Stimulated activated CD4-positive, alpha-beta T cell treated with anti-CD3 and anti-CD28 coated beads, Interleukin-2, amount 100 ng/mL, for 4 hours (primary cell): Measurements from ENCODE around the gene DGKH.
"Not testable (repeated sequence)": the region's sequence is repeated elsewhere in the genome, so short reads cannot be mapped to it uniquely, and the experiment has no call there.

ENCODE experiments used
- DNase-seq: peaks from one replicate; pipeline ENCODE4 v3.0.0-alpha.2; 2020; ENCODE audit warnings: low read depth

The DGKH gene

GRCh38 chr13:42070599-42070998, 22.2 kb downstream of the DGKH start:
- not testable (repeated sequence) for DNase-seq

- not testable (repeated sequence) for DNase-seq
These were observed 22.7 kb downstream of the DGKH start for GRCh38 chr13:42071179-42071578.

- DNase-seq, result no peak
These were observed 23.4 kb downstream of the DGKH start for GRCh38 chr13:42071672-42072419.

GRCh38 chr13:42073683-42074082, 25.2 kb downstream of the DGKH start:
- DNase-seq, result no peak

- no peak for DNase-seq
These were observed 27.1 kb downstream of the DGKH start for GRCh38 chr13:42075517-42075916.

- no peak for DNase-seq
These were observed 27.9 kb downstream of the DGKH start for GRCh38 chr13:42076309-42076713.

GRCh38 chr13:42078128-42078808, 29.8 kb downstream of the DGKH start:
- DNase-seq, result no peak

- no peak for DNase-seq
These were observed 34.8 kb downstream of the DGKH start for GRCh38 chr13:42083138-42083770.

GRCh38 chr13:42084722-42085121, 36.3 kb downstream of the DGKH start:
- DNase-seq, result no peak

- DNase-seq, result no peak
These were observed 38.1 kb downstream of the DGKH start for GRCh38 chr13:42086582-42086981.

GRCh38 chr13:42094516-42095040, 46.1 kb downstream of the DGKH start:
- DNase-seq, result no peak

GRCh38 chr13:42096222-42096621, 47.8 kb downstream of the DGKH start:
- not testable (repeated sequence) for DNase-seq

- DNase-seq, result no peak
These were observed 51.7 kb downstream of the DGKH start for GRCh38 chr13:42099962-42100675.

GRCh38 chr13:42100960-42101359, 52.5 kb downstream of the DGKH start:
- DNase-seq, result no peak

GRCh38 chr13:42101821-42102585, 53.6 kb downstream of the DGKH start:
- no peak for DNase-seq

GRCh38 chr13:42102961-42103865, 54.8 kb downstream of the DGKH start:
- DNase-seq, result no peak

GRCh38 chr13:42106998-42107397, 58.5 kb downstream of the DGKH start:
- DNase-seq, result no peak

- DNase-seq, result no peak
These were observed 59.0 kb downstream of the DGKH start for GRCh38 chr13:42107421-42107820.

- DNase-seq, result no peak
These were observed 59.8 kb downstream of the DGKH start for GRCh38 chr13:42108217-42108616.

GRCh38 chr13:42109957-42110356, 61.5 kb downstream of the DGKH start:
- no peak for DNase-seq
